HG03575 (cell line): ENCODE measurements around the gene RBP3.
"Not testable (repeated sequence)": the region's sequence is repeated elsewhere in the genome, so short reads cannot be mapped to it uniquely, and the experiment has no call there.

Experiments
- ATAC-seq: cut with Tn5 transposase; IDR thresholded peaks from one replicate; pipeline ENCODE4 v1.9.1; 2021; ENCODE audit not compliant: unreplicated experiment, insufficient number of reproducible peaks, low FRiP score; ENCODE audit errors: extremely low read depth

The RBP3 gene

DNA sequence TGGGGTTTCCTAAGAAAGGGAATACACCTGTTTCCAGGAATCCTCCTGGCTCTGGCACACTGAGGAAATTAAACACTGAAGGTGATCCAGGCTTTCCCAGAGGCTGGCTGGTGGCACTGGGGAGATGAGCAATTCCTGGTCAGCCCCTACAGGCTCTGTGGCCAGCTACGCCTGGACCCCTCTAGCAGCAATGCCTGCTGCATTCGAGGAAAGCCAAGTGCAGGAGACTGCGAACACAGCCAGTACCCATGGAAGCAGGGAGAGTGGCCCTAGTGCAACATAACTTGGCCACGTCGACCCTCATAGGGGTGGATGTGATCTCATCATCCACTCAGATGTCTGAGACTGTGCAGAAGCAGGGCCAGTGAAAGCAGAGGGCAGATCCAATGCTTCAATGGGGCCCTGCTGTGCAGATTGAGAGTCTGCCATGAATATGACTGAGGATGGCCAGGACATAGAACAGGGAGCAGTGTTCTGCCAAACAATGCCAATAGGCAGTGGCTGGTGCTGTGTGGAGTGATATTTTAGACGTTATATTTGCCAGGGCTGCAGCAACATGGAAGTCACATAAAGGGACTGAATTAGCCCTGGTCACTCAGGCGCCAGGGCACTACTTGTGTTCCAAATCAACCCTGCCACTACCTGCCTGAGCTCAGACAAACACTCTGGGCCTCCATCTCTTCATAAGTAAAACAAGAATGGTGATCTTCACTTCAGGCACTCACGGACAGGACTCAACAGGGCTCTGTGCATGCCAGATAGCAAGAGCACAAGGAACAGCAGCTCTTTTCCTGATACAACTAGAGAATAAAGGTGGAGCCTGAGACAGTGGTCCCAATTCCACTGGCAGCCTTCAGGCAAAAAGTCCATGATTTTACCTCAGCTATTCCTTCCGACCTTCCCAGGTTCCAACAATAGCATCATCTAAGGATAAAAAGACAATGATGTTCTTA is 33.5 kb downstream of the RBP3 start:
- ATAC-seq = no peak

DNA sequence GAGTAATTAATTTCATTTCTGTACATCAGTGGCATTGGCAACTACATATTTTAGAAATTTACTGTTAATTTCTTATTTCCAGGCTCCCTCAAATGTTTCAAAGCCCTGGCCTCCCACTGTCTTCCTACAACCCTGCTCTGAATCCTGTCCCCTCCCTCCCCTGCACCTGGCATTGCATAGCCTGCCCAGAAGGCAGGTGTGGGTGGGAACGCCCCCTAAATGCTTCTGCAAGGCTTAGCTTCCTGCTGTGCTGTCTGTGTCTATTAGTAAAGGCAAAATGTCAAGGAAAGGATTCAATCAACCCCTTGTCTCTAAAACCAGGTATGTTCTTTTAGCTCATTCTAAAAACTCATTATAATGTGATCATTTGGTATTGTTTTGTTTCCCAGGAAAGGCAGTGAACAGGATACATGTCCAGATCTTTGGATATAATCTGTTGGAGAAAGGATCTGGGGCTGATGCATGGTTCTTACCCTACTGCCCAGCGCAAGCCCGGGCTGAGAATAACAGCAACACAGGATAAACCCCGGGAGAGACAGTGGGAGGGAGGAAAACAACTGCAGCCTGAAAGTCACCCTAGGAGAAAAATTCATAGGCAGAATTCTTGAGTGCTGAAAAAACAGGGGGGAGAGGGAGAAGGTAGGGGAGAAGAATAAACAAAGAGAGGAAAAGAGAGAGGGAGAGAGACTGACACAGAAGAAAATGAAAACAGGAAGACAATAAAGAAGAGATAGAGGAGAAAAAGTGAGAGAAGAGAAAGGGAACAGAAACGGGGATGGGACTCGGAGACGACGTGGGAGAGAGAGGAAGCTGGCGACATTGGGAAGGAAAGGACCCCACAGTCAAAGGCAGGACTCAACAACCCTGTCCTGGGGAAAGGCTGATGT is 35.3 kb downstream of the RBP3 start:
- ATAC-seq = no peak

DNA sequence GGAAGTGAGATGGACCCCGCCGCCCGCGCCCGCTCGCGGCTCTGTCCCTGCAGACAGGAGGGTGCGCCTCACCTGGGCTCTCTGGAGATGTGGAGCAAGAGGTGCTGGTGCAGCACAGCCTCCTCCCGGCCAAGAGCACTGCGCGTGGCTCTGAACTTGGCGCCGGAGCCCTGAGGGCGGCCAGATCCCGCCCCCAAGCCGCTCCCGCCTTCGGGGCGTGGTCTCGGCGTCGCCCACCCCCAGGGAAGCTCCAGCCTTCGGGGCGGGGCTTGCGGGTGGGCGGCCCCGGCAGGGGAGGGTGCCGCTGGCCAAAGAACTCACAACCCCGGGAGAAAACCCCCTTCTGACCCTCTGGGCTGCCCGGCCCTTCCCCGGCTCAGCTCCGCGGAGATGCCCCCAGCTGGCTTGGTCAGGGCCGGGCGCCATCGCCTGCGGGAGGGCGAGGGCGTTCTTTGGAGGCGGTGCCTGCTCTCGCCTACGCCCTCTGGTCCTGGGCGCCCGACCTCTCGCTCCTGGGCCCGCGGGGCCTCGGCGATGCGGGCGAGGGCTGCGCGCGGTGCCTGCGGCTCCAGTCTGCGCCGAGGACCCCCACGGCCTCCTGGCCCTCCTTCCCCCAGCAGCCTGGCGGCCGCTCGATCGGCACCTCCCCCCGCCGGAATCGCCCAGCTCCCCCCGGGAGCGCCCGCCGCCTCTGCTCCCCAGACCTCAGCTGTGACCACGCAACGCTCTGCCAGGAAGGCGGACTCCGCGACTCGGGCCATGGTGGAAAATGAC is 36.2 kb downstream of the RBP3 start, which contains the start of gene ZNF488:
ZNF488 (minus strand) TSS at position 146 of the 774 bp plus-strand sequence. CDS start 15,464 bp downstream, outside the sequence.
- peak; percentile 56 for ATAC-seq

DNA sequence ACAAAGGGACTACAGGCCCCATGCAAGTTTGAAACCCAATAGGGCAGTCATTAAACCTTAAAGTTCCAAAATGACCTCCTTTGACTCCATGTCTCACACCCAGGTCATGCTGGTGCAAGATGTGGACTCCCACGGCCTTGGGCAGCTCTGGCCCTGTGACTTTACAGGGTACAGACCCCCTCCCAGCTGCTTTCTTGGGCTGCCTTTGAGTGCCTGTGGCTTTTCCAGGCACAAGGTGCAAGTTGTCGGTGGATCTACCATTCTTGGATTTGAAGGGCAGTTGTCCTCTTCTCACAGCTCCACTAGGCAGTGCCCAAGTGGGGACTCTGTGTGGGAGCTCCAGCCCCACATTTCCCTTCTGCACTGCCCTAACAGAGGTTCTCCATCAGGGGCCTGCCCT is 37.9 kb downstream of the RBP3 start:
- not testable (repeated sequence) for ATAC-seq

DNA sequence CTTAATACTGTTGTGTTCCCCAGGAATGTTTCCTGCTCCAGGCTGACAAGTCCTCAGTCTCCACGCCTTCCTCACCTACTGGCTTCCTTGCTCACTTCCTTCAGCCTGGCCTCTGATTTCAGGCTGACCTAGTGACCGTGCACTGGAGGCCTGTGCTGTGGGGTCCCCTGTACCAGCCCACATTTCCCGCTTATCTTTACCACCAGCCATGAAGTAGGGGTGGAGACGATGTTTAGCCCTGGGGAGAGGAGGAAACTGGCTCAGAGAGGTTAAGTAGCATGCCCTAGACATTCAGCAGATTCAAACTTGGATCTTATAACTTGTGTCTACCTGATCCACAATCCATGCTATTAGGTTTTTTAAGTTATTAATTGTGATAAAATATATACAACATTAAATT is 40.7 kb downstream of the RBP3 start:
- no peak for ATAC-seq

DNA sequence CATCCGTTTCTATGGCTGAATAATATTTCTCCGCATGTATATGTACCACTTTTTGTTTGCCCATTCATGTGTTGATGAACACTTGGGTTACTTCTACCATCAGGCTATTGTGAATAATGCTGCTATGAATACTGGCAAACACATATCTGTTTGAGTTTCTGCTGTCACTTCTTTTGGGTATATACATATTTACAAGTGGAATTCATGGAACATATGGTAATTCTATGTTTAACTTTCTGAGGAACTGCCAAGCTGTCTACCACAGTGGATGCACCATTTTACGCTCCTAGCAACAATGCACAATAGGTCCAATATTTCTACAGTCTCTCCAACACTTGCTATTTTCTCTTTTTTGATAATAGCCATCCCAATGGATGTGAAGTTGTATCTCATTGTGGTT is 41.5 kb downstream of the RBP3 start:
- no peak for ATAC-seq

DNA sequence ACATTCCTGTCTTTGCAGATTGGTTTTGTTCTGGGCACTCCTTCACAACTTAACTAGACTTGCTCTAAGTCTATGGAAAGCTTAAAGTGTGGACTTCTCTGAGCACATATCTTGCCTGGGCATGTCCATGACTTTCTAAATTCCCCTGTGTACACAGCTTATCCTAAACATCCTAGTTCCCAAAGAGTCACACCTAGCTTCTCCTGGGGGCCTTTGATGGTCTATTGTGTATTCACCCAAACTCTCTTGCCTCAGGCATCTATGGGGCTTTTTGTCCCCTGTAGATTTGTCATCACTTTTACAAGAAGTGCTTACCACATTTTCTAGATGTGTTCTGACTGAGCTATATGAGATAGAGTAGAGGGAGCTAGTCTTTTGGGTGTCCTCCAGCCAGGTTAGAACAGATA is 48.2 kb downstream of the RBP3 start:
- no peak for ATAC-seq

DNA sequence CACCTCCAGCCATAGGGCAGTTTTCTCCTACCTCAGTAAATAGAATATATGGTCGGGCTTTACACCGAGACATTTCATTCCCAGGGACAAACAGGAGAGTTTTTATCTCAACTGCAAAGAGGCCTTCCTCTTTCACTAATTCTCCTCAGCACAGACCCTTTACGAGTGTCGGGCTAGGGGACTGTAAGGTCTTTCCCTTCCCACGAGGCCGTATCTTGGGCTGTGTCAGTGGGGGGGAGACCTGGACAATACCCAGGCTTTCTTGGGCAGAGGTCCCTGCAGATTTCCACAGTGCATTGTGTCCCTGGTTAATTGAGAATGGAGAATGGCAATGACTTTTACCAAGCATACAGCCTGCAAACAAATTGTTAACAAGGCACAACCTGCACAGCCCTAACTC is 49.1 kb downstream of the RBP3 start:
- ATAC-seq = no peak

DNA sequence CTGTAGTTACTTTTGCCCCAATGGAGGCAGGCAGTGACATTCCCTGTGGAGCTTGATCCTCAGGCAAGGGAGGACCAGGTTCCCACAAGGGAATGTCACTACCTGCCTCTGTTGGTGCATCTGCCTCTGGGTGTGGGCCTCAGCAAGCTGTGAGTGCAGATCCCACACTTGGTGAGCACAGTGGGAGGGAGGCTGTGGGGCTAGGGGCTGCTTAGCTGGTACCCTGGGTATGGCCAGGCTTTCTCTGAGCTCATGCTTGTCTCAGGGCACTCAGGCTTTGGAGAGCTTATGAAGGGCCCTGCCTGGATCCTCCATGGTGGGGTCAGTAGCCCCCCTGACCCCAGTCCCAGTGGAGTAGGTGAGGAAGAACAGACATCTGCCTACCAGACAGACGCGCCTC is 52.1 kb downstream of the RBP3 start:
- no peak for ATAC-seq

DNA sequence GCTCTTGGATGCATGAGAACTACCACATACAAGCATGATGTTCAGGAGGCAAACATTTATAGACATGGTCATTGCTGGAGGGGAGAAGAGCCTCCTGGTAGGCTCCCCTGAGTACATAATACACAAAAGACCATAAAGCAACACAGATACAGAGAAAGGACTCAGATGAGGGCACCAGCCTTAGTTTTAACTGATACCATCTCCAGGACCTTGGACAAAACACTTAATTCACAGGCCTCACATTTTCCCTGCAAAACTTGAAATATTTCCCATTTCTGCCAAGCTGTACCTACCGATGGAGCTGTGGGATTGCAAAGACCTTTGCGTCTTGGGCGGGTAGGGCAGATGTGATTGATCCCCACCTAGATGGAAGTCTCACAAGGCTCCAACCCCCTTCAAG is 52.6 kb downstream of the RBP3 start:
- no peak for ATAC-seq

DNA sequence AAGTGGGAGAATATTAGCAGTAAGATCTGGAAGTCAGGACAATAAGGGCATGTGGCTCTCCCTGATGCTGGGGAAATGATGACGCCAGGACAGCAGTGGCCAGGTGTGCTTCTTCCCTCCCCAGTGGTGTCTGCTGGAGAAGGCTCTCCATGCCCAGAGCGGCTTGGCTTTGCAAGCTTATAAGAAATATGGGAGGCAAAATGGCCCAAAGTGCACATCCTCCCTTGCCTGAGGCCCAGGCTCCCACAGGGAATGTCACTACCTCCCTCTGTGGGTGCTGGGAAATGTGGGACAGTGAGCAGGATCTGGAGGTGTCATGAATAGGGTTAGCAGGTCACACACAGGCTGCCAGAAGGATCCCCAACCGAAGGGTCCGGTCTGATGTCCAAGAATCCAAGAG is 53.0 kb downstream of the RBP3 start:
- no peak for ATAC-seq

DNA sequence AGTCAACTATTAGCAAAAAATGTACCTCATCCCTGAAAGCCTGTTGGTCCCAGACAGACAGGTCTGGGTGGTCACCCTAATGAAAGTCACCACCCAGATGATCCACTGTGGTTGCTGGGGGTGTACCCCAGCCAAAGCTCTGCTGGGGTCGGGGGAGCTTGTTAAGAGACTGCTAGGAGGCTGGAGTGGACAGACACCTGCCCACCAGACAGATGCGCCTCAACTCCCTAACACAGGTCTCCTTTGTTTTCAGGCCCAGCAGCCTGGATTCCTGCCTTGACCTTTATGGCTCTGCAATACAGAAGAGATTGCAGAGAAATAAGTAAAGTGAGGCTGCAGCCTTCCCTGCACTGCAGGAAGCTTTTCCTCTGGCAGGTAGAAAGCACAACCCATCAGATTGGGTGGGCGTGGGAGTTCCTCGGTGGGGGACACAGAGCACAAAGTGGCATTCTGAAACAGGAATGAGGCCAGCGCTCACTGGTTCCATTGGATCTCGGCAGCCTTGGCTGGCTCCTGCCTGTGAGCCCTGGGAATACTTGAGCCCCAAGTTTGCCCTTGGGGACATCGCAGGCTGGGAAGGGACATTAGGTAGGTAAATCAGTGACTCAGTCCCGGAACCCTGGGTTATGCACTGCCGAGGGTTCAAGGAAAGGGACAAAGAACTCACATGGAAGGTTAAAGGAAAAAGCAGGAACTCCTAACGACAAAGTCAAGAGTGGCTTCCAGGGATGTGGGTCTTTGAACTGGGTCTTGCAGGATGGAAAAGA is 53.9 kb downstream of the RBP3 start:
- no peak for ATAC-seq

DNA sequence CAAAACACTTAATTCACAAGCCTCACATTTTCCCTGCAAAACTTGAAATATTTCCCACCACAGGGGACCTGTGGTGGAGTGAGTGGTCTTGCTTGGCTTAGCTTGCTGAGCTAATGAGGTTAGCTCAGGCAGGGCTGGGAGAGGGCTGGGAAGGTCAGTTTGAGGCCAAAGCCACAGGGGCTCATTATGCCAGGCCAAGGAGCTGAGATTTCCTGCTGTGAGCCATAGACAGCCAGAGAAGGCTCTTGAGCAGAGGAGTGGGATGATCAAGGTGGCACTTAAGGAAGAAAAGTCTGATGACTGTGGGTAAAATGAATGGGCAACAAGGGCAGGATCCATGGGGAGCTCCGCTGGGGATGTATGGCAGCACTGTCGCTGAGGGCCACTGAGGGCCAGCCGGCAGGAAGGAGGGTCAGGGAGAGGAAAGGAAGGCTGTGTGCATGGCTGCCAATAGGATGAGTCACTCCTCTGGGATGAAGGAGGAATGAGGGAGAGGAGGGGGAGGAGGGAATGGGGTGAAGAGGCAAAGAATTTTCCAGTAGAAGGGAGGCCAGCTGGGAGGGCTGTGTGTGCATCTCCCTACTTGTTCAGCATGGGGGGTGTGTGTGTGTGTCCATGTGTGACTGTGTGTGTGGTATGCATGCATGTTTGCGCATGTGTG is 54.6 kb downstream of the RBP3 start:
- no peak for ATAC-seq

DNA sequence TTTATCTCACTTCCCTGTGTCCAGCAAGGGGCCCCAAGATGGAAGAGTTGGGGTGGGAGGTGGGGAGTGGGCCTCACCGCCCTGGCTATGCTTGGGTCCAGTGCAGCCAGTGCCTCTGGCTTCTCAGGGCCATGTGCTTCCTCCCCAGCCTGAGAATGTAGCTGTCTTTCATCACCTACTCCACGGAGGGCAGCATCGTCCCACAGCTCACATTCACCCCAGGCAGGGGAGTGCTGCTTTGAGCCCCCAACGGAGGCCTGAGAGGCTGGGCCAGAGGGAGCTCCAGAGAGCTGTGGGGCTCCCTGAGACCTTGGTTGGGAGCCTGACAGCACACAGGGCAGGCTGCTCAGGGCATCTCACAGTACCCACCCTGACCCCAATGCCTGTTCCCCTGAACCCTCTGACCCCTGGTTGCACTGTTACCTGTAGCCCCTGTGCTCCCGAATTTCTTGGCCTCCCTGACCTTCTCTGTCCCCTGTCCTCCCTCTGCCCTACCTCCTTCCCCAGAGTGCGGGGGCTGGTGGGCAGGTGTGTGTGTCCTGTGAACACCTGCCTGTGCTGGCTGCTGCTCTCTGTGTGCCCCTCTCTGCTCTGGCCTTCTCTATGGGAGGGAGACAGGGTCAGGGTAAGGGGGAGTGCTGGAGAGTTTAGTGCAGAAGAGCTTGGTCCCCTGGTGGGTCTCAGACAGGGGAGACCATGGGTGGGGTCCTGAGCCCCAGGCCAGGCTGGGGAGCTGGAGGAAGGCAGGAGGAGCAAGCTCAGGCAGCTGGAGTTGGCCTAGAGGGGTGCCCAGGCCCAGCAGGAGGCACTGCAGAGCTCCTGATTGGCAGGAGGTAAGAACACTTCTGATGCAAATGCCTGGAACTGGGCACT is 55.5 kb downstream of the RBP3 start:
- no peak for ATAC-seq

DNA sequence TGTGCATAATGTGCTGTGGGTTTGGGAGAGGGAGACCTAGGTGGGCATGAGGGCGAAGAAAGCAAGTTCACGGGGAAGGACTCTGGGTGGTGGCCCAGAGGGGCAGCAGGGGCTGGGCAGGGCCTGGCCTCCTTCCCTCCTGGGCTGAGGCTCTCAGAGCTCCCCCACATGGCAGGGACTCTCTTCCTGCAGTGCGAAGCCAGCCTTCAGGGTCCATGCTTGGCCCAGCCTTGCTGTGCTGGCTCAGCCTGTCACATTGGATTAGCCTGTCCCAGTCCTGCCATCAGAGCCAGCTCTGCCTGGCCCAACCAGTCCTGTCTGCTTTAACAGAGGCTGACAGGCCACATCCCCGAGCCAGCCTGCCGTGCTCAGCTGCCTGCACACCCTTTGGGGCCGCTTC is 56.3 kb downstream of the RBP3 start:
- no peak for ATAC-seq

DNA sequence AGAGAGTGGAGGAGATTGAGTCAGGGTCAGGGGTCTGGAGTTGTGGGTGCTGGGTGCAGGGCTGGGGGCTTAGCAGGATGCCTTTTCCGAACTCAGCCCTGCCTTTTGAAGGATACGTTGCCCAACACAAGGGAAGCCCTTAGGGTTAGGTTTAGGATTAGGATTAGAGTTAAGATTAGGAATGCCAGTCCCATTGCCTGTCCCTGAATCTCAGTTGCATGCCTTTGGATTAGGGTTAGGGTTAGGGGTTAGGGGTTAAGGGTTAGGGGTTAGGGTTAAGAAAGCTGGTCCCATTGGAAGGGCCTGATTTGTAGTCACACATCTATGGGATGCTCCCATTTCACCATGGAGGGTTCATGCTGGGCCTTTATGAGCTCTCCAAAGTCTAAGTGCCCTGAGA is 56.8 kb downstream of the RBP3 start:
- no peak for ATAC-seq

DNA sequence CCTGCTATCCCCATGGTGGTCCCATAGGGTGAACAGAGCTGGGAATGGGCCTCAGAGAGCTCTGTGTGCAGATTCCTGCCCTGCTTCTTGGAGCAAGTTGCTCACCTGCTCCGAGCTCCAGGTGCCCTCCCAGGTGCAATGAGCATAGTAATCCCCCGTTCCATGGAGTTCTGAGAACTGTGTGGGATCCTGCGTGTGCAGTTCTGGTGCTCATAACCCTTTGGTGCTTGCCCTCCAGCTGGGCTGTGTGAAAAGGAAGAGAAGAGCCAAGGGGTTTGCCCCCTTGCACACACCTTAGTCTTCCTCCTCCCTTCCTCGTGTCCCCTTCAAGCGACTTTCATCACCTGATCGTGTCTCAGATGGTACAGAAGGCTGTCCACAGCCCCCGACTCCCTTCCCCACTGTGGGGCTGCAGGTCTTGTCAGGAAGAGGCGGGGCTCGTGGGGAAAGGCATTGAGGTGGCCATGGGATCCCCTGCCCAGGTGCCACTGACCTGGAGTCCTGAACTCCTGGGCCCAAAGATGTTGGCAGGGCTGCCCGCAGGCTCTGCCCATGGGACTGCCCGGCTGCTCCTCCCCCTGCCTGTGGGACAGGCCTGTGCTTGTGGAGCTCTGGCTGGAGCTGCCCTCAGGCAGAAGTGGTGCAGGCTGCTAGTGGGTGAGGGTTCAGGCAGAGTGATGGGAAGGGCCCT is 57.8 kb downstream of the RBP3 start:
- ATAC-seq = no peak
